Left lung (tissue), 10 donors: ENCODE measurements around the gene AJAP1. TPM values are rescaled to one million over a fixed set of nuclear protein-coding genes. Genes with fewer than 3 reads are reported as not detected.

Source experiments
- ATAC-seq: fragments of 200-7000 bp; cut with Tn5 transposase; one replicate; pipeline ENCODE4 v1.9.1; 2020; ENCODE audit warnings: moderate library complexity
- DNase-seq, 4 donors: peaks; one replicate each; pipeline ENCODE4 v3.0.0-alpha.2; 2013 to 2020
- H3K27ac ChIP-seq, 2 donors: fragments of 200-600 bp; sonication (generic) in 1 of 2; one replicate each; pipeline versions ENCODE4 v1.5.0 to v1.8.0; 2020 to 2021
- H3K27me3 ChIP-seq, 2 donors: fragments of 200-600 bp; sonication (generic) in 1 of 2; one replicate each; pipeline versions ENCODE4 v1.5.0 to v1.8.0; 2020 to 2021
- H3K36me3 ChIP-seq, 2 donors: fragments of 200-600 bp; sonication (generic) in 1 of 2; one replicate each; pipeline versions ENCODE4 v1.5.0 to v1.8.0; 2020 to 2021
- H3K4me1 ChIP-seq, 2 donors: fragments of 200-600 bp; one replicate each; pipeline ENCODE4 v1.8.0; 2021
- H3K4me3 ChIP-seq, 2 donors: fragments of 200-600 bp; sonication (generic) in 1 of 2; one replicate each; pipeline versions ENCODE4 v1.5.0 to v1.8.0; 2020 to 2021; ENCODE audit warnings: mild to moderate bottlenecking in 1 of 2
- H3K9me3 ChIP-seq, 2 donors: fragments of 200-600 bp; sonication (generic) in 1 of 2; one replicate each; pipeline versions ENCODE4 v1.5.0 to v1.8.0; 2020 to 2021
- CTCF ChIP-seq, 2 donors: fragments of 200-600 bp; sonication (generic) in 1 of 2; IDR thresholded peaks; one replicate each; pipeline versions ENCODE4 v1.5.0 to v1.8.0; 2021; ENCODE audit warnings: antibody characterized with exemption in 2 of 2
- intact Hi-C, 2 donors: fragments of 100-400 bp; cut with DNase I; formaldehyde crosslinking; loops; one replicate each; pipeline versions ENCODE4 v1.11.2 to v1.14.2; 2022
- polyA plus RNA-seq, 6 donors: library from polyadenylated mRNA; unstranded; fragments of 120-200 nt; gene quantifications; one replicate each; pipeline ENCODE4 v1.2.1, GENCODE V29; 2013; ENCODE audit not compliant: insufficient read length in 6 of 6
- total RNA-seq, 2 donors: library from RNA; stranded (reverse); fragmentation: NEBNext Ultra II Directional; extraction: Animal tissue kit (Norgen Biotek cat#: 25700); gene quantifications; one replicate each; pipeline ENCODE4 v1.2.1, GENCODE V29; 2021
- donor health status: DM: no; HTN: yes; CAD: no.
- donor health status: DM: no; HTN: no; CAD: no.

The AJAP1 gene
- total and polyA plus RNA-seq, 8 donors = 0.06 to 0.79 (median 0.20) TPM

GRCh38 chr1:4661595-4661917 is 7.1 kb downstream of the AJAP1 start:
- DNase-seq = no peak
- Histone ChIP-seq H3K9me3 (no peaks in the 10 kb centered on the region), H3K4me3 (no peak overlapping the region), H3K36me3 (no peaks in the 10 kb centered on the region), H3K4me1 (no peaks in the 10 kb centered on the region), H3K27ac (no peak overlapping the region), H3K27me3 (peaks cover 25 to 89% of the 10 kb centered on the region in 2 donors)
- intact Hi-C loops = no loop called here
- TF ChIP-seq CTCF (IDR thresholded peaks at IDR 0.05) = no peak
- no peak for ATAC-seq

DNA sequence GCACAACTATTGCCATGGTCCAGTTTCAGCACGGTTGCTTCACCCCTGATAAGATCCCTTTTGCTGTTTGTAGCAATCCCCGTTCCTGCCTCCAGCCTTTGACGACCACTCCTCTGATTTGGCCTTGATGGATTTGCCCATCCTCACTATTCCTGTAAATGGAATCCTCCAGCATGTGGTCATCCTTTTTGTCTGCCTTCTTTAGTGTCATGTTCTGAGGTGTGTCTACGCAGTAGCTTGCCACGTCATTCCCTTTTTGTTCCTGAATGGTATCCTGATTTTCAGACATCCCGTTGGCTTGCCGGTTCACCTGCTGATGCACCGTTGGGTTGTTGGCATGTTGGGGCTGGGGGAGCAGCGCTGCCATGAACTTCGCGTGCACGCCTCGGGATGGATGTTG is 7.8 kb downstream of the AJAP1 start:
- intact Hi-C loops = no loop called here
- Histone ChIP-seq H3K9me3 (no peaks in the 10 kb centered on the region), H3K4me1 (no peaks in the 10 kb centered on the region), H3K36me3 (no peaks in the 10 kb centered on the region), H3K27ac (no peak overlapping the region), H3K27me3 (peaks cover 19 to 83% of the 10 kb centered on the region in 2 donors), H3K4me3 (no peak overlapping the region)
- ATAC-seq (no peak), DNase-seq (no peak)
- TF ChIP-seq CTCF (IDR thresholded peaks at IDR 0.05) = no peak

- H3K9me3 ChIP-seq = no peaks in the 10 kb centered on the region
- H3K27ac ChIP-seq = no peak overlapping the region
- no peak overlapping the region for H3K4me3 ChIP-seq
- TF ChIP-seq CTCF (IDR thresholded peaks at IDR 0.05) = no peak
- peaks cover 13 to 77% of the 10 kb centered on the region in 2 donors for H3K27me3 ChIP-seq
- no peaks in the 10 kb centered on the region for H3K4me1 ChIP-seq
- intact Hi-C loops = no loop called here
- DNase-seq (no peak), ATAC-seq (no peak)
- H3K36me3 ChIP-seq = no peaks in the 10 kb centered on the region
These were observed 8.3 kb downstream of the AJAP1 start for GRCh38 chr1:4662723-4663122.

- H3K36me3 ChIP-seq = no peaks in the 10 kb centered on the region
- ATAC-seq (no peak), DNase-seq (no peak)
- no peak overlapping the region for H3K27ac ChIP-seq
- peaks cover 3 to 63% of the 10 kb centered on the region in 2 donors for H3K27me3 ChIP-seq
- no peak overlapping the region for H3K4me3 ChIP-seq
- no peak for TF ChIP-seq CTCF (IDR thresholded peaks at IDR 0.05)
- intact Hi-C loops = no loop called here
- H3K9me3 ChIP-seq = no peaks in the 10 kb centered on the region
- no peaks in the 10 kb centered on the region for H3K4me1 ChIP-seq
These were observed 9.7 kb downstream of the AJAP1 start for GRCh38 chr1:4664095-4664494.

GRCh38 chr1:4664606-4665005 is 10.2 kb downstream of the AJAP1 start:
- intact Hi-C loops = no loop called here
- TF ChIP-seq CTCF (IDR thresholded peaks at IDR 0.05) = no peak
- no peaks in the 10 kb centered on the region for H3K9me3 ChIP-seq
- no peaks in the 10 kb centered on the region for H3K36me3 ChIP-seq
- ATAC-seq (no peak), DNase-seq (no peak)
- no peak overlapping the region for H3K27ac ChIP-seq
- no peaks in the 10 kb centered on the region for H3K4me1 ChIP-seq
- H3K4me3 ChIP-seq = no peak overlapping the region
- H3K27me3 ChIP-seq = peaks cover 0 to 58% of the 10 kb centered on the region in 2 donors
